Measurements from ENCODE around the gene SLC22A6. TPM values are rescaled to one million over a fixed set of nuclear protein-coding genes. Genes with fewer than 3 reads are reported as not detected.

The SLC22A6 gene, protein sequence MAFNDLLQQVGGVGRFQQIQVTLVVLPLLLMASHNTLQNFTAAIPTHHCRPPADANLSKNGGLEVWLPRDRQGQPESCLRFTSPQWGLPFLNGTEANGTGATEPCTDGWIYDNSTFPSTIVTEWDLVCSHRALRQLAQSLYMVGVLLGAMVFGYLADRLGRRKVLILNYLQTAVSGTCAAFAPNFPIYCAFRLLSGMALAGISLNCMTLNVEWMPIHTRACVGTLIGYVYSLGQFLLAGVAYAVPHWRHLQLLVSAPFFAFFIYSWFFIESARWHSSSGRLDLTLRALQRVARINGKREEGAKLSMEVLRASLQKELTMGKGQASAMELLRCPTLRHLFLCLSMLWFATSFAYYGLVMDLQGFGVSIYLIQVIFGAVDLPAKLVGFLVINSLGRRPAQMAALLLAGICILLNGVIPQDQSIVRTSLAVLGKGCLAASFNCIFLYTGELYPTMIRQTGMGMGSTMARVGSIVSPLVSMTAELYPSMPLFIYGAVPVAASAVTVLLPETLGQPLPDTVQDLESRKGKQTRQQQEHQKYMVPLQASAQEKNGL
- total RNA-seq (ENCODE audit: insufficient read depth, low replicate concordance) = not detected

DNA sequence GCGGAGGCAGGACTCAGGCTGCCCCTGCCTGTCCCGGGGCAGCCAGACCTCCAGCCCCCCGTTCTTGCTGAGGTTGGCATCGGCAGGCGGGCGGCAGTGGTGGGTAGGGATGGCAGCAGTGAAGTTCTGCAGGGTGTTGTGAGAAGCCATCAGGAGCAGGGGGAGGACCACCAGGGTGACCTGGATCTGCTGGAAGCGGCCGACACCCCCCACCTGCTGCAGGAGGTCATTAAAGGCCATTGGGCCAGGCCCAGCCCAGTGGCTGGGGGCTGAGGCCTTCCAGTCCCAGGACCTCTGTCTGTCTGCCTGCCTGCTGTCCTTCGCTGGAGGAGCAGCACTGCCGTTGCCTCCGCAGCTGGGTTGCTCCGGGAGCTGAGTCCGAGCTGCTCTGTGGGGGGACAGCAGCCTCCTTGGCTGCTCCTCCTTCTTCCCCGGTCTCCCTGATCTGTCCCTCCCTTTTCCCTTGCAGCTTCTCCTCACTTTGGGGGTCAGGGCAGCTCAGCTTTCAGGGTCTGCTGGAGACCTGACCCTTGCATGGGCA lies at the start of gene SLC22A6:
Gene SLC22A6 (minus strand): TSS at position 517 of the 541 bp plus-strand sequence. CDS start 277 bp downstream, at position 240.
- DNase-seq (ENCODE audit: low spot score) = no peak

DNA sequence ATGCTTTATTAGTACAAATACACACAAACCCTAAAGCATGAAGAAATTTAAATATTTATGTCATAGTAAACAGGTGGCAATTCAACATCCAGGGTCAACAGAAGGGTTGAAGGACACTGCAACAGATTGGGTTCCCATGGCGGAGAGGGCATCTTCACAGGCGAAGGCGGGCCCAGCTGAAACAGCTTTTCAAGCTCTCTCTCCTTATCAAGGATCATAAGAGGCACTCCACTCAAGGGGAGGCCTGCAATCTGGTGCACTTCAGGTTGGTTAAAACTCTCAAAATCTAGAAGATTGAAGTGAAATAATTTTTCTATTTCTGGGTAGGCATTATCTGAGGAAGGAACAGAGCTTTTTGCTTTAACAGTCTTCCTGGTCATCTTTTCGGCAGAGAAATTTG lies 47.7 kb upstream of the SLC22A6 start:
- DNase-seq (ENCODE audit: low spot score) = no peak

DNA sequence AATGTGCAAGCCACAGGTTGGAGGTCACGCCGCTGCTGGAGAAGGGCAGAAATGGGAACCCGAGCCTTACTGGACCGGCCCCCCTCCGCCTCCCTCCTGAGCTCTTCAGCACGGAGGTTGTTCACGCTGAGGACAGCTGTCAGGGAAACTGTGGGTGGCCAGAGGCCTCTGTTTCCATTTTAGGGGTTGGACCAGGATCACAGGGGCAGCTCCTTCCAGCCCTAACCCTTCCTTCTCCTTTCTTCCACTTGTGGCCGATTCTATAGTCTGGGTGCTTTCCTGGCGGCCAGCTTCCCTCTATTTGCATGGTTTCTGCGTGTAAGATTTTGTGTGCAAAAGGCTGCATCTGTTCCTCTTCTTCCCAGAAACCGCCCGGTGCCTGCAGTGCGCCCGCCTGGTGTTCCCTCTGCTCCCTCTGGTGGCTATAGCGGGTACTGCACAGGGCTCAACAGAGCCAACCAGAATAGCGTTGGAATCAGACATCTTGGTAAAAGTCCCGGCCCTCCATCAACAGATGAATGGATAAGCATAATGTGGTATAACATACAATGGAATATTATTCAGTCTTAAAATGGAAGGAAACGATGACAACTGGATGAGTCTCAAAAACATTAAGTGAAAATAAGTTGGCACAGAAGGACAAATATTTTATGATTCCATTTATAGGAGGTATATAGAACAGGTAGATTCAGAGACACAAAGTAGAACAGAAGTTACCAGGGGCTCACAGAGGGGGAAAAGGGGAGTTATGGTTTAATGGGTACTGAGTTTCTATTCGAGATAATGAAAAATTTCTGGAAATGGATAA lies 39.3 kb upstream of the SLC22A6 start:
- peak; percentile 87 for DNase-seq (ENCODE audit: low spot score)

DNA sequence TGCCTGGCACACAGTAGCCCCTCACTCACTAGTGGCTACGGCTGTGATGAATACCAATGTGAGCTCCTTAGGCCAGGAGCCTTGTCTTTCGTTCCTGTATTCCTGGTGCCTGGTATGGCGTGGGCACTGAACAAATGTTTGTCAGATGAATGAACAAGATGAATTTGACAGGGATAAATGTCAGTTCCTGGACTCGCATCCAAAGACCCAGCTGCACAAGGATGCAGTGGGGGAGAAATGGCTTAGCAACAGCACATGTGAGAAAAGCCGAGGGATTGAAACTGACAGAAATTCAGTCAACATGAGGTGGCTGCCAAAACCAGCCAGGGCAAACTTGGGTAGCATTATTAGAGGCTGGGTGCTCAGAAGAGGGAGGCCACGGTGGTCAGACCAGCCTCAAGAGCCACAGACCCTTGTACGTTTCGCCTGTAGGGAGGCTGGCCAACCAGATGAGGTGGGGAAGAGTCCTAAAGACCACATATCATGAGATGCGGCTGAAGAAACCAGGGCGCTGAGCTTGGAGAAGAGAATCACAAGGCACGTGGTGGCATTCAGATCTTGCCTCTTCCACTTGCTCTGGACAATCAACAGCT lies 38.6 kb upstream of the SLC22A6 start:
- DNase-seq (ENCODE audit: low spot score) = no peak

DNA sequence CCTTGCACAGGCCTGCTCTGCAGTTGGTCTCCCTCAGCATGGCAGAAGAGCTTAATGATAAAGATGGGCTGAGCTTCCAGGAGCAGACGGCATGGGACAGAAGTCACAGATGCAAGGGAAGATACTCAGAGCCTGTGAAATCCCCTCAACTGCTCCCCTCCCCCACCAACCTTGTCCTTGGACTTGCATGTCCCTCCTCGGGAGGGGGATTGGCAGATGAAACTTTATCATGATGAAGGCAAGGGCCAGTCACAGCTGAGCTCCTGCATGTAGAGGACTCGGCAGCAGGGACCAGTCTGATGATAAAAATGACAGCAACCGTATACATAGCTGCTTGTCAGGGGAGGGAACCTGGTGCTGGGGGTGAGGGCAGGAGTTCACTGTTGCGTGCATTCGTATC lies 37.7 kb upstream of the SLC22A6 start:
- no peak for DNase-seq (ENCODE audit: low spot score)

DNA sequence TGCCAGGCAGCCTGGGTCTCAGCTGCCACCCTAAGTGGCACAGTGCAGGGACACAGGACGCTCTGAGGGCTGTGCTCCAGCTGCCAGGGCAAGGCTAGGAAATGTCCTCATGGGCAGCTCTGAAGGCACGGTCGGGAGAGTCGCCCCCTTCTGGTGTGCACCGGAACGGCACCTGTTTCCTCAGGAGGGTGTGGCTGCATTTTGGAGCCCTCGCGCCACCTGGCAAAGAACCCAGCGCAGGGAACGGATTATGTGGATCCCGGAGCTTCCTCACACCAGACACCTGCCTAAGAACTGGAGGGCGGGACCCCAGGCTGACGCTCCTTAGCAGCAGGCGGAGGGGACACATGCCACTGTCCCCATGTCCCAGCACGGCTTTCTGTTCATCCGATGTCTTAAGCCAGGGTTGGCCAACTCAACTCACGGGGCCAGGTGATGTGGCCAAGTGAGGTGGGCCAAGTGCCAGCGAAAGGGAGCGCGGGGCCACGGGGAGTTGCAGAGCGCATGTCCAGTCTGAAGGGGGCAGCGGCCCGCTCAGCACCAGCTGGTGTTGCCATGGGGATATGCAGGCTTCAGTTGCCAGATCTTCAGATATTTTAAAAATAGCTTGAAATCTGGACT lies 36.0 kb upstream of the SLC22A6 start:
- no peak for DNase-seq (ENCODE audit: low spot score)

DNA sequence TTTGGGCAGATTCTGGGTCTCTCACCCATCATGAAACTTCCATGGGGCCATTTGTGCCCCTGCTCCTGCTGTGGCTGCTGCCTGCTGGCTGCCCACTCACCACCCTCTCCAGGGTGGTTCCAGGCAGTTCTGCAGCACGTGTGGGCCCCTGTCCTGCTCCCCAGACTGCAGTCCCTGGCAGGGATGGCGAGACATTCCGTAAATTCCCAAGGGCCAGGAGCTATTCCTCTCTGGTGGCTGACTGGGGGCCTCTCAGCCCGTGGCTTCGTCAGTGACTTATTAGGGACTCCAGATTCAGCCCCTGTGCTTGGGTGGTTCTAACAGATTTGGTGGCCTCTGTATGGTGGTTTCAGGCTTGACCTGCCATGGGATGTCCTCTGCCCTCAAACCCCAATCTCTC lies 34.7 kb upstream of the SLC22A6 start:
- no peak for DNase-seq (ENCODE audit: low spot score)

DNA sequence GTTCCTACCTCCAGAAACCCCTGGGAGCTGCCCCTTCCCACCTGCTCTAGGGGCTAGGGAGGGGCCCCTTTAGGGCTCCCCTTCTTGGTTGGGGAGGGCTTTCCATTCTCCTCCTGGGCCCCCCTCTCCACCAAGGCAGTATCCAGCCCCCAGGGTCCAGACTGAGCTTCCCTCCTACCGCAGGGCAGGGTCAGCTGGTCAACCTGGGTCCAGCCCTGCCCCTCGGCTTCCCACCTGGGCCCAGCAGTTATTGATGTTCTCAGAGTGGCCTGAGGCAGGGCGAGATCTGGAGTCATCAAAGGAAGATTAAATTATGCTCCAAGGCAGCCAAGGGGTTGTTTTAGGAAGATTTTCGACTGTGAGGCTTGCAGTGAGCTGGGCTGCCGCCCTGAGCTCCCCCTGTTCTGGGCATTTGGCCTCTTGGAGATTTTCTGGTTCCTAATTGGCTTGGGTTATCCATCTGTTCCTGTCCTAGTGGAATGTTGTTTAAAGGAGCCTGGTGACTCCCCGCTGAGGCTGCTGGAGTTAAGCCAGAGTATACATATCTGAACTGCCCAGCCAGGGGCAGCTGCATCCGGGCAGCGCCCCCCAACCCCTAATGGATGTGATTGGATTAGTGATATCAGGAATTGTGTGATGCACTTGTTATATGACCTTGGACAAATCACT lies 32.7 kb upstream of the SLC22A6 start:
- no peak for DNase-seq (ENCODE audit: low spot score)

DNA sequence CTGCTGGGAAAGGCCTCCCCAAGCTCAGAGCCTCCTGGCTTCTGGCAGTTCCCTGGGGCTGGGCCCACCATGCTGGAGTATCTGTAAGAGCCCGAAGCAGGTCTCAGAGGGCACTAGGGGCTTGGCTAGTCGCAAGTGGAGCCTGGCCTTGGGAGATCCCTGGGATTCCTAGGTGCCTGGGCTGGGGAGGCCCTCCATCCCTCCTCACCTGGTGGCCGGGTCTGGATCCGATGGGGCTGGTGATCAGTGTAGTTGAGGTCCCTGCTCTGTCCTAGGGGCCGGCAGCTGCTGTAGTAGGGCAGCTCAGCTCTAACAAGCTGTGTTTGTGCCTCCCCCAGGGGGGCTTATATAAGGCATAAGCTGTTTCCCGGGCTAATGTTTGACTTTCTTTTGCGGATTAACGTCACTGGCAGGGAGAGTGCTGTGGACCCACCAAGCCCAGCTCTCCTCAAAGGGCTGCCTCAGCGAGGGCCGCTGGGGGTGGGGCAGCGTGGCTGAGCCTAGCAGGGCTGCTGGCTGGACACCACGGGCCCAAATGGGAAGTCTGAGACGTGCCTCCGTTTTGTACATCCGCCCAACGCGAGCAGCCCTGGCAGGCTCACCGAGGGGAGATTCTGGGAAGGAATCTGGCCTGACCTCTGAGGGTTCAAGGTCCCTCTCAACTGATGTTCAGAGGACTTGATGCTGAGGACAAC lies 30.9 kb upstream of the SLC22A6 start, which contains the start of gene SLC22A8:
Gene SLC22A8 (minus strand): TSS at position 321 of the 695 bp plus-strand sequence. CDS start 883 bp downstream, outside the sequence.
- DNase-seq (ENCODE audit: low spot score) = no peak

DNA sequence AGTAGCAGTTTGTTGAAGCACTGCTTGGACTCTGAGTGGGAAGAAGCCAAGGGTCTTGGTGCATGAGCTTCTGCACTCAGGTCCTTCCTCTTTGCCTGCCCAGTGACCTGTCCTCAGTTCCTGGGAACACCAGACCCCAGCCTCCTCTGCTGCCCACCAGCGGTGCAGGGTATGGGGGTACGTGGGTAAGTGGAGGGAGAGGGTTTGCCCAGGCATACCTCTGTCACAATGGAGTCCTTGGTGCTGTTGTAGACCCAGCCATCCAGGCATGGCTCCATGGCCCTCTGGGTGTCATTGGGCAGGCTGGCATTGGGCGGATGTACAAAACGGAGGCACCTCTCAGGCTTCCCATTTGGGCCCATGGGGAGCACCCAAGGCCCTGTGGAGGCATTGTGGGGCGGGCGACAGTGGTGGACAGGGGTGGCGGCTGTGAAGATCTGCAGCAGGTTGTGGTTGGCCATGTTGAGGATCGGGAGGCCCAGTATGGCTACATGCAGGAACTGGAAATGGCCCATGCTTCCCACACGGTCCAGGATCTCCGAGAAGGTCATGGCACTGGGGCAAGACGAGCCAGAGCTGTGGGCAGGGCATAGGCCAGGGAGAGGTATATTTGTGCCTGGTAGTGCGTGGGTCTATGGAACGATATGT lies 29.8 kb upstream of the SLC22A6 start:
- no peak for DNase-seq (ENCODE audit: low spot score)

DNA sequence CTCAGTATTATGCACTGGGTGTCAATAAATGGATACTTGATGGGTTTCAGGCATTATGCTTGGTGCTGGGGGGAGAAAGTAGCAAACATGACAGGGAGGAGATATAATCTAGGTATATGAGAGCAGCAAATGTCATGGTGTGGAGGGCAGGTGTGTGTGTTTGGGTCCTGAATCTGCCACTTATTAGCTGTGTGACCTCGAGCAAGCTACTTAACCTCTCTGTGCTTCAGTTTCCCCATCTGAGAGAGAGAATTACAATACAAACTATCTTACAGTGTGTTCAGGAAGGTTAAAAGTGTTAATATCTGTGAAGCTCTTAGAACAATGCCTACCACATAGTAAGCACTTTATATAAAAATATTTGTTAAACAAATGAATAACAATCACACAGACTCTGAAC lies 28.1 kb upstream of the SLC22A6 start:
- DNase-seq (ENCODE audit: low spot score) = no peak

DNA sequence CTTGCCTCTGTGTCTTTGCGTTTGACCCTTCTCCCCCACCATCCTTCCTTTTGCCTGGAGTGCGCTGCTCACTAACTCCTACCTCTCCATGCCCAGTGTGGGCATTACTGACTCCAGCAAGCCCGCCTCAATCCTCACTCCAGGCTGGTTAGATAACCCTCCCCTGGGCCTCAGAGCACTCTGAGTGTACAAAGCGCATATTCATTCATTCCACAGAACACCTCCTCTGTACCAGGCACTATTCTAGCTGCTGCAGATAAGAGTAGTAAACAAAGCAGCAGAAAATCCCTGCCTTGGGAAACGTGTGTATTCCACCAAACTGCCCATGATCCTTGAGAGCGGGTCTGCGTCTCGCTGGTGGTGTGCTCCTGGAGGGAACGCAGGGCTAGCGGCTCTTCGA lies 27.7 kb upstream of the SLC22A6 start:
- peak; percentile 19 for DNase-seq (ENCODE audit: low spot score)

DNA sequence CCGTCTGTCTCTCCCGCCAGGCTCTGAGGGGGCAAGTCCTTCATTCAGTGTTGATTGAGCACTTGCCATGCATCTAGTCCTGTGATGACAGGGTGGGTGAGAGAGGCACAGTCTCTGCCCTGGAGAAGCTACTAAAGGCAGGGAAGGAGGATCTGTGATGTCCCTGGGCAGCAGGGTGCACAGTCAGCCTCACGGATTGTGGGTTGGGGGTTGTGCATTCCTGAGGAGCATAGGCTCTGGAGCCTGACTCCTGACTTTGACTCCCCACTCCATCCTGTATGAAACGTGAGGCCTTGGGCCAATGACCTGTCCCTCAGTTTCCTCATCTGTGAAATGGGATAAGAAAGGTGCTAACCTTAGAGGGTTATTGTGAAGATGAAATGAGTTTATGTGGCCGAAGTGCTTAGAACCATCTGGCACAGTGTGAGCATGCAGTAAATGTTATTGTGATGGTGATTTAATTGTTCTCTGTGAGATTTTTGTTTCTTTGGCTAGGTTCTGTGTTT lies 26.2 kb upstream of the SLC22A6 start:
- DNase-seq (ENCODE audit: low spot score) = no peak

DNA sequence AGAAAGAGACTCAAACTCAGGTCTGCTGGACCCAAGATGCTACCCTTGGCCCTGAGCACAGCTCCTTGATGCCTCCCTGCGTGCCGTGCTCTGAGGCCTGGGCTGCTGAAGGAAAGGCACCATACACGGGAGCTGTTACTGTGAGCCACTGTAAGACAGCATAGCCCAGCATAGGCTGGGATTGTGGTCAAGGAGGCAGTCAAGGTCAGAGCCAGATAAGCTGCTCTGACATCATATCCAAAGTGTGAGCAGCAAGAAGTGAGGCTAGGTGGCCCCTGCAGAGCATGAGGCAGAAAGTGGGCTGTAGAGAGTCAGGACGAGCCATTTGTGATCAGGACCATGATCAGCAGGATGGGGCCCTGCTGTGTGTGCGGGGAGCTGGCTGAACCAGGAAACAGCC lies 23.2 kb upstream of the SLC22A6 start:
- no peak for DNase-seq (ENCODE audit: low spot score)

DNA sequence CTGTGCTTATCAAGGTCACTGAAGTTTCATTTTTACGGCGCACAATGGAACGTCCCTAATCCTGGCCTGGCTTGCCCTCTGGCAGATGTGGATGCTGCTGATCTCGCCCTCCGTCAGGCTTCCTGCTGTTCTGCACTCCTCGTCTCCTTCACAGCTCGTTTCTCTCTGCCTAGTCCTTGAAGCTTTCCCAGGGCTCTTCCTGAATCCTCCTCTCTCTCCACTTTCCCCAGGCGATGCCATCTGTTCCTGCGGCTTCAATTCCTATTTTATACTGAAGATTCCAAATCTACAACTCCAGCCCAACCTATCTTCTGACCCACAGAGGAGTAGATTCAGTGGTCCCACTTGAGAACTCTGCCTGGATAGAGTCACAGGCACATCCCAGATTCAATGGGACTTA lies 16.7 kb upstream of the SLC22A6 start:
- DNase-seq (ENCODE audit: low spot score) = no peak

DNA sequence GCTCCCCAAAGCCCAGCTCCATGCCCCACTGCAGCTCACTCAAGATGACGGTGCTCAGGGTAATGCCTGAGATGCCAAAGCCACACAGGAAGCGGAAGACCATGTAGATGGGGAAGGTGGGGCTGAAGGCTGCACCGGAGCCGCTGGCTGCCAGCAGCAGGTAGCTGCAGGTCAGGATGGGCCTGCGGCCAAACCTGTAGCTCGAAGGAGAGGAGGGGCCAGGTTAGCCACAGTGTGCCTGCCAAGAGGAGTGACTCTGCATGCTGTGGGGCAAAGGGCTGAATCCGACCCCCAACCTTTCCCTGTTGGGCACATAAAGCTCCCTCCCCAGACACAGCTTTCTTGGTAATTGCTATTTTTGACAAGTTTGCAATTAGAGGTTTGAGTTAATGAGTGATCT lies 14.9 kb upstream of the SLC22A6 start:
- no peak for DNase-seq (ENCODE audit: low spot score)

DNA sequence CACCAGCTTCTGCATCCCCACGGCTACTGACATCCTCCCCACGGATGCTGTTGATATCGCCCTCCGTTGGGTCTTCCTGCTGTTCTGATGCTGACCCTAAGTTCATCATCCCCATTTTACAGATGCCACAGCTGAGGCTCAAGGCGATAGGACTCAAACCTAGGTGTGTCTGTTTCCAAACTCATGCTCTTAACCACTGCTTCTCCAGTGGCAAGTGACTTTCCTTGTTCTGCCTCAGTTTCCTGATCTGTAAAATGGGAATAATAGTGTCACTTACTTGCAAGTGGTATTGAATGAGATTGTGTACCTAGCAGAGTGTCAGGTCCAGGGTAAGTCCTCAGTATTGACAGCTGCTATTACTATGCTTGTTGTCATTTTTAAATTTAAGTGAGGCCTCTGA lies 14.4 kb upstream of the SLC22A6 start:
- no peak for DNase-seq (ENCODE audit: low spot score)

DNA sequence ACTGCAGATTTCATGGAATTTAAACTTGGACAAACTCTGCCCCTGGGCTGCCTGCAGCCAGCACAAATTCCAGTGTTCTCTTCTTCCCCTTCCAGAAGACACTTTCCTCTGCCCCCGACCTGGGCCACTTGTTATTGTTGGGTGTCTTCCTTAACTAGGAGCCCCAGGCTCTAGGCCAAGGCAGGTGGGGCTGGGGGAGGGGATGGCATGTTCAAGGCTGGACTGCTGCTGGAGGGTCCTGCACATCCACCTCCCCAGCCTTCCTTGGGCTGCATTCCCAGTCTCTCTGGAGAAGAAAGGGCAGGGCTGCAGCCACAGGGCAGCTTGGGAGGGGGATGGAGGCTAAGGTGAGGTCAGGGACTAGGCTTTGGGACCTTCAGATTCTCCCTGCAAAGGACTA lies 11.5 kb upstream of the SLC22A6 start:
- no peak for DNase-seq (ENCODE audit: low spot score)

DNA sequence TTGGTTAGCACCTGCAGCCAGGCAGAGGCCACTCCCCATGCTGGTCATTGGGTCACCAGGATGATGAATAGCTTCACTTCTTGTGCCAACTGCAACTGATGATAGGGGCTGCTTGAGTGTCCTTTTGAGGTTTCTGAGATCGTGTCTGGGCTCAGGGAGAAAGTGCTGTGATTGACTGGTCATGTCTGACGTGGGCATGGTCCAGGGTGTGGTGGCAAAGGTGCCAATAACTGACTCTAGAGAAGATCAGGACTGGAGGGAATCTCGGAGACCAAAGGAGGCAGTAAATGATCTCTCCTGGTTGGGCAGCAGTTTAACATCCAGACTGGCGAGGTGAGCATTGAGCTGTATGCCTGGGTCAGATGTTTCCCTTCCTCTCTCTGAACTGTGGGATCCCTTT lies 10.0 kb upstream of the SLC22A6 start:
- no peak for DNase-seq (ENCODE audit: low spot score)
